GM21360 (cell line): ENCODE results near the gene ARHGEF26.

Source experiments
- ATAC-seq: cut with Tn5 transposase; IDR thresholded peaks from one replicate; pipeline ENCODE4 v1.9.1; 2021; ENCODE audit warnings: mild to moderate bottlenecking, moderate library complexity; ENCODE audit not compliant: unreplicated experiment

ARHGEF26 gene

DNA sequence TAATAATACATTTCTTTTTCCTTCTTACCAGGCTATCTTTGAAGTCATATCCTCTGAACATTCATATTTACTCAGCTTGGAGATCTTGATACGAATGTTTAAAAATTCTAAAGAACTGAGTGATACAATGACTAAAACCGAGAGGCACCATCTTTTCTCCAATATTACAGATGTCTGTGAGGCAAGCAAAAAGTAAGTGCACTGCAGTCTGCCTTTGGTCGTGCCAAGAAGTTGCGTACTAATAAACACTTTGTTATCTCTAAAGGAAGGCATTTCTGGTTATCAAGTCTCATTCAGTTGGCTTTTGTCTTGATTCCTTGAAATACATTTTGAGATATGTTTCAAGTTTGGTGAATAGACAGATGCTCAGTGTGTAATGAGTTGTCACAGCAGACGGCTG lies 31.6 kb downstream of the ARHGEF26 start:
- ATAC-seq, result no peak

DNA sequence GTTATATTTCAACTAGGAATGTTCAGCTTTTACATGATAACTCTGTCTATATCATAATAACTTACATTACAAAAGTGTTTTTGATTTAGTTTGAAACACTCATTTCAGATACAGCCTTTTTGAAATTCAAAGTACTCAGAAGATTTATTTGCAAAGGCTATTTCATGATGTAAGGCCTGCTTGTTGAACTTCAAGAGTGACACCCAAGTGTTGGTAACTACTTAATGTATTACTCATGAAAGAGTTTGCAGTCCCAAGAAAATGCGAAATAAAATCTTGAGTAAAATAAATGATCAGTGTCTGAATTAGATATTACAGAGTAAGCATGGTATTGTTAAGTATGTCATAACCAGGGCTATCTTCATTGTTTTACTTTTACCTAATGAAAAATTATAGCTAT lies 35.3 kb downstream of the ARHGEF26 start:
- ATAC-seq, result no peak

DNA sequence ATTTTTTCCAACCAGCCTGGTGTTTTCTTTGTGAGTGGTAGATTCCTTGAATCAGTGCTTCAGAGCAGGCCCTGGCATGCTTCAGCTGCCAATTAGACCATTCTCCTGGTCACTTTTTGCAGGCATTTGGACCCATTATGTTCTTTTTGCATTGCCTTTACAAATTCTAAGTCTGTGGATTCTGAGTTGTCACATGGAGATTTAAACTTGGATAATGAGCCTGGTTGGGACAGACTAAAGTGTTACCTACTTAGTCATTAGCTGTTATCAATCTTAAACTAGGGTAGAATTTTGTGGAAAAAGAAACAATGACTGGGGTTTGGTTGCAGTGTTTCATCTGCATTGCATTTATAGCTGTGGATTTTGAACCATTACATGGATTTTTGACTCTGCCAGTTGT lies 40.6 kb downstream of the ARHGEF26 start:
- ATAC-seq, result no peak

- ATAC-seq, result no peak
Observed at GRCh38 chr3:154164387-154164786, 43.2 kb downstream of the ARHGEF26 start.

DNA sequence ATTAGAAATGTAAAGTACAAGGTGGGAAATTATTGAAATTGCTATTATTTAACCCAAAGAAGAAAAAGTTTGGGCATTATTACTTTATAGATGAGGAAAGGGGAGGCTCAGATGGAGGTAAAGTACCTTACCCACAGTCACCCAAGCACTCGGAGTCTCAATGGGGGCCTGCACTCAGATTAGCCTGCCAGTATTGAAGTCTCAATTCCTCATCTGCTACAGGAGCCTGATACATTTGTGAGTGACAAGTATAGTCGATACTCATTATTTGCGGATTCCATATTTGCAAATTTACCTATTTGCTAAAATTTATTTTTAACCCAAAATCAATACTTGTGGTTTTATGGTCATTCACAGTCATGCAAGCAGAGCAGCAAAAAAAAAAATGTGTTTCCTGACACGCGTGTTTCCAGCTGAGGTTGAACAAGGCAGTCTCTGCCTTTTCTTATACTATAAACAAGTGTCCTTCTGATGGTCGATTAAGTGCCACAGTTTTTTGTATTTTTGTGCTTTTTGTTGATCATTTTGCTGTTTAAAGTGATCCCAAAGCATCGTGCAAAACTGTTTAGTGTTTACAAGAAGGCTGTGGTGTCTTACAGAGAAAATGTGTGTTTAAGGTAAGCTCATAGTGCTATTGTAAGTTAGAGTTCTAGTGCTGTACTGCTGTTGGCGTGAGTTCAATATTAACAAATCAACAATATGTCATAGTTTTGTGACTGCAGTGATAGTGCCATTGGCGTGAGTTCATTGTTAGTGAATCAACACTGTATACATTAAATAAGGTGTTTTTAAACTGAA lies 48.0 kb downstream of the ARHGEF26 start:
- ATAC-seq, result no peak

DNA sequence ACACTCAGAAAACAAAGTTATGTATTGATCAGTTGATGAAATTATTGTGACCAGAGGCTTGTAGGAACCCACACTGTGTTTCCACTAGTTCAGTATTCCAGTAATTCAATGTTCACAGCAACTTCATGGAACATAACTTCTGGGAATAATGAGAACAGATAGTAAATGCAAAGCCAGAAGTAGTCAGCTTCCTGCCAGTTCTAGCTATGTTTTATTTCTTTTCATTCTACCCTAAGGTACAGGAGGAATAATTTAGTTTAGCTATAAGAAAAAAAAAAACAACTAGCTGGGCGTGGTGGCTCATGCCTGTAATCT lies 48.6 kb downstream of the ARHGEF26 start:
- no peak for ATAC-seq

DNA sequence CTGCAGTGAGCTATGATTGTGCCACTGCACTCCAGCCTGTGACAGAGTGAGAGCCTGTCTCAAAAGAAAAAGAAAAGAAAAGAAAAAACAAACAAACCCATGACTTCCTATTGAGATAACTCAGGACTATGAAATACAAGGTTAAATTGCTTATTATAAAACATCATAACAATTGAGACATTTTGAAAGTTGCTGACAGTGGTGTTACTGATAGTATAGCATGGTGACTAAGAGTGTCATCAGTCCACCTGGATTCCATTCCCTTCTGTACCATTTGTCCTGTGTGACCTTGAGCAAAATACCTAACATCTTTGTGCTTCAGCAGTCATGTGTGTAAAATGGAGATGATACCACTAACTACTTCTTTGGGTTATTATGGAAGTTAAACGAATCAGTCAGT lies 49.1 kb downstream of the ARHGEF26 start:
- ATAC-seq, result no peak

GRCh38 chr3:154175041-154175440 lies 53.9 kb downstream of the ARHGEF26 start:
- no peak for ATAC-seq

- no peak for ATAC-seq
Observed at GRCh38 chr3:154176036-154176435, 54.8 kb downstream of the ARHGEF26 start.

DNA sequence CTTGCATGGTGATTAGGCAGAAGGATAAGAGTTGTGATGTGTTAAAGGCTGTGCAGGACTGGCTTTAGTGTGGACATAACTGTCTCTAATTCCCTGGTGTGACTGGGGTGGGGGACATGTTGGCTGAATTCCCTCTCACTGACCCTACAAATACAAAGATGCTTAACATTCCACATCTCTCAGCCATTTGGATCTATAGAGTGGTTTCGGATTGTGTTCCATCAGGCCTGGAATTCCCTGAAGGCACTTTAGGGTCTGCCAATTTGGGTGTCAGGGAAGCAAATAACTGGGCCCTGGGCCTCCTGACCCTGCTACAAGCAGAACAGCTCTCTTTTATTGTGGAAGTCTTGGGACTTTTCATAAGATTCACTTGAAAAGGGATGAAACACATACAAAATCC lies 56.2 kb downstream of the ARHGEF26 start:
- ATAC-seq, result no peak

- no peak for ATAC-seq
Observed at GRCh38 chr3:154178172-154178571, 57.0 kb downstream of the ARHGEF26 start.

- no peak for ATAC-seq
Observed at GRCh38 chr3:154180836-154181691, 59.9 kb downstream of the ARHGEF26 start.

- ATAC-seq, result no peak
Observed at GRCh38 chr3:154182322-154182922, 61.2 kb downstream of the ARHGEF26 start.

- ATAC-seq, result no peak
Observed at GRCh38 chr3:154182975-154183374, 61.8 kb downstream of the ARHGEF26 start.

GRCh38 chr3:154184582-154184981 lies 63.4 kb downstream of the ARHGEF26 start:
- ATAC-seq, result no peak

- no peak for ATAC-seq
Observed at GRCh38 chr3:154188437-154188836, 67.2 kb downstream of the ARHGEF26 start.

- no peak for ATAC-seq
Observed at GRCh38 chr3:154188846-154189245, 67.7 kb downstream of the ARHGEF26 start.

GRCh38 chr3:154191520-154191919 lies 70.3 kb downstream of the ARHGEF26 start:
- no peak for ATAC-seq

DNA sequence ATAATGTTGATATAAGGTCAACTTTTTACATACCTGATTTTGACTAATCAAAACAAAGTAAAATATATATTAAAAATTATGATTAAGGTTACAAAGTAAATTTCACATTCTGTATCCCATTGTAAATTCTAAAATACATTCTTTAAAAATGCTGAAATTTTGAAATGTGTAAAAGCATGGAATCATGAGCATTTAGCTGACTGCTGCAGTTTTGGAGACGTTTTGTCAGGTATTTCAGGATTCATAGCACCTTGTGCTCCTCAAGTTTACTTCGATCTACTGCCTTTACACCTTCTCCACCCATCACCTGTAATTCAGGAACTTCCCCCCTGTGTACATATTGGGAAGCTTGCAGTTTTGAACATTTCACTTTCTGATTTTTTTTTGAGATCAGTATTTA lies 71.0 kb downstream of the ARHGEF26 start:
- no peak for ATAC-seq

- no peak for ATAC-seq
Observed at GRCh38 chr3:154193000-154193615, 71.9 kb downstream of the ARHGEF26 start.

- ATAC-seq, result no peak
Observed at GRCh38 chr3:154194877-154195276, 73.7 kb downstream of the ARHGEF26 start.
